Limb (tissue), 2 donors: Measurements from ENCODE around the gene GOSR1.
"Not testable (repeated sequence)": the region's sequence is repeated elsewhere in the genome, so short reads cannot be mapped to it uniquely, and the experiment has no call there.

ENCODE experiments used
- DNase-seq, 2 donors: peaks; one replicate each; pipeline ENCODE4 v3.0.0-alpha.2; 2016; ENCODE audit errors: extremely low spot score in 2 of 2

GOSR1 gene

DNA sequence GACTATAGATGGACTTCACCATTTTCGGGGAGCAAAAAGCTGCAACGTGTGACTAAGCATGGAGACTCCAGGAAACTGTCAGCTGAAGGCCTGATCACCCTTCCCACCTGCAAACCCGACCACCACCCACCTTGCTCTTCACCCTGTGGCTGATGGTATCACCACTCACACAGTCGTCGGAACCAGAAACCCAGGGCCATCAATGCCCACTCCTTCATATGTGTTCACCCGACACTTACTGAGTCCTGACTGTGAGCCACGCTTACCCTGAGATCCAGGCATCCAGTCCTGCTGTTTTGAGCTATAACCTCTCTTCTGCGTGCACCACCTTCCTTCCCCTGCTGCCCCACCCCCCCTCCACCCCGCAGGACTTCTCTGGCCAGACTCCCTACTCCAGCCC is 97.1 kb downstream of the GOSR1 start:
- DNase-seq, result not testable (repeated sequence)

GRCh38 chr17:30574806-30575205 is 97.6 kb downstream of the GOSR1 start:
- not testable (repeated sequence) for DNase-seq

GRCh38 chr17:30575648-30576325 is 98.6 kb downstream of the GOSR1 start:
- not testable (repeated sequence) for DNase-seq

- no peak for DNase-seq
Observed at GRCh38 chr17:30576326-30576861, 99.2 kb downstream of the GOSR1 start.
